Liver (tissue), 9 donors: ENCODE data around the gene TREM2. TPM values are rescaled to one million over a fixed set of nuclear protein-coding genes. Genes with fewer than 3 reads are reported as not detected.

ENCODE experiments used
- DNase-seq: peaks from one replicate; pipeline ENCODE4 v3.0.0-alpha.2; 2017; ENCODE audit warnings: low spot score
- H3K27ac ChIP-seq, 2 donors: one replicate each; pipeline ENCODE4 v1.7.0; 2013; ENCODE audit warnings: inconsistent platforms in 2 of 2, low read length in 2 of 2, control low read depth in 1 of 2, low read depth in 1 of 2, mild to moderate bottlenecking in 1 of 2
- H3K27me3 ChIP-seq, 4 donors: one replicate each; pipeline versions ENCODE4 v1.6.1 to v1.7.0; 2013; ENCODE audit warnings: low read length in 3 of 4, inconsistent platforms in 1 of 4, mild to moderate bottlenecking in 1 of 4, moderate library complexity in 1 of 4; ENCODE audit not compliant: control insufficient read depth in 4 of 4, insufficient read depth in 4 of 4
- H3K36me3 ChIP-seq, 4 donors: one replicate each; pipeline versions ENCODE4 v1.6.1 to v1.7.0; 2013; ENCODE audit warnings: low read length in 3 of 4, mild to moderate bottlenecking in 3 of 4, low read depth in 1 of 4, moderate library complexity in 1 of 4; ENCODE audit not compliant: control insufficient read depth in 4 of 4, insufficient read depth in 3 of 4
- H3K4me1 ChIP-seq, 4 donors: one replicate each; pipeline versions ENCODE4 v1.6.1 to v1.7.0; 2013; ENCODE audit warnings: low read length in 3 of 4, mild to moderate bottlenecking in 3 of 4, moderate library complexity in 1 of 4; ENCODE audit not compliant: control insufficient read depth in 4 of 4, insufficient read depth in 4 of 4
- H3K4me3 ChIP-seq, 3 donors: one replicate each; pipeline versions ENCODE4 v1.6.1 to v1.7.0; 2013; ENCODE audit warnings: low read length in 3 of 3, control low read depth in 1 of 3, low read depth in 1 of 3, mild to moderate bottlenecking in 1 of 3
- H3K9ac ChIP-seq, 2 donors: one replicate each; pipeline ENCODE4 v1.7.0; 2013; ENCODE audit warnings: low read length in 2 of 2, mild to moderate bottlenecking in 2 of 2, moderate library complexity in 2 of 2, control low read depth in 1 of 2, low read depth in 1 of 2
- H3K9me3 ChIP-seq, 4 donors: one replicate each; pipeline versions ENCODE4 v1.6.1 to v1.7.0; 2013; ENCODE audit warnings: low read length in 3 of 4; ENCODE audit not compliant: control insufficient read depth in 4 of 4
- FOXA2 ChIP-seq: IDR thresholded peaks from 2 replicates; pipeline ENCODE4 v1.6.1; 2016; ENCODE audit warnings: antibody characterized with exemption
- GABPA ChIP-seq, 2 donors: IDR thresholded peaks in 1 of 2; conservative IDR thresholded peaks in 1 of 2; 2 replicates each; pipeline ENCODE4 v1.6.1; 2016; ENCODE audit warnings: antibody characterized with exemption in 2 of 2, mild to moderate bottlenecking in 1 of 2, moderate library complexity in 1 of 2
- HNF4A ChIP-seq, 2 donors: conservative IDR thresholded peaks; 2 replicates each; pipeline ENCODE4 v1.6.1; 2016; ENCODE audit warnings: antibody characterized with exemption in 2 of 2, mild to moderate bottlenecking in 2 of 2
- HNF4G ChIP-seq: IDR thresholded peaks from 2 replicates; pipeline ENCODE4 v1.6.1; 2016; ENCODE audit warnings: antibody characterized with exemption
- JUND ChIP-seq, 2 donors: IDR thresholded peaks; 2 replicates each; pipeline ENCODE4 v1.6.1; 2016; ENCODE audit warnings: antibody characterized with exemption in 2 of 2
- NR2F2 ChIP-seq: IDR thresholded peaks from 2 replicates; pipeline ENCODE4 v1.6.1; 2016; ENCODE audit warnings: antibody characterized with exemption
- RAD21 ChIP-seq, 2 donors: IDR thresholded peaks; 2 replicates each; pipeline ENCODE4 v1.6.1; 2016; ENCODE audit warnings: antibody characterized with exemption in 2 of 2, mild to moderate bottlenecking in 2 of 2
- TAF1 ChIP-seq: conservative IDR thresholded peaks from 2 replicates; pipeline ENCODE4 v1.6.1; 2016; ENCODE audit warnings: antibody characterized with exemption, mild to moderate bottlenecking
- YY1 ChIP-seq: IDR thresholded peaks from 2 replicates; pipeline ENCODE4 v1.6.1; 2016; ENCODE audit warnings: antibody characterized with exemption, mild to moderate bottlenecking
- WGBS: extraction: QIAGEN DNeasy Blood & Tissue Kit; methylation state at CpG from one replicate; pipeline ENCODE4 v1.1.7; 2013; 5-methylcytosine and 5-hydroxymethylcytosine counted together
- polyA plus RNA-seq, 2 donors: library from polyadenylated mRNA; stranded (reverse) in 1 of 2; unstranded in 1 of 2; fragments of 200-250 nt in 1 of 2; fragments of >200 nt in 1 of 2; fragmentation: Nextera tagmentation in 1 of 2; extraction: Ambion mirVana in 1 of 2; gene quantifications; one replicate each; pipeline versions ENCODE4 v1.2.1 to v1.2.3, GENCODE V29; 2013 to 2015
- total RNA-seq, 2 donors: library from RNA; depleted of rRNA; stranded (reverse); fragments of >200 nt; gene quantifications; one replicate each; pipeline ENCODE4 v1.2.3, GENCODE V29; 2014
- TF ChIP-seq, protein P1 (sequence below): IDR thresholded peaks from 2 replicates; pipeline ENCODE4 v1.6.1; 2016; ENCODE audit warnings: antibody characterized with exemption, mild to moderate bottlenecking
- TF ChIP-seq, protein P2 (sequence below): IDR thresholded peaks from 2 replicates; pipeline ENCODE4 v1.6.1; 2016; ENCODE audit warnings: antibody characterized with exemption
- TF ChIP-seq, protein P3 (sequence below): fragments of 150-350 bp; IDR thresholded peaks from 2 replicates; pipeline ENCODE4 v1.5.1; 2017; ENCODE audit warnings: improper control_type of control experiment, low read depth, low read length; ENCODE audit not compliant: missing input control
- TF ChIP-seq, protein P4 (sequence below): IDR thresholded peaks from 2 replicates; pipeline ENCODE4 v1.6.1; 2016; ENCODE audit warnings: antibody characterized with exemption
- TF ChIP-seq, protein P5 (sequence below): IDR thresholded peaks from 2 replicates; pipeline ENCODE4 v1.6.1; 2016; ENCODE audit warnings: antibody characterized with exemption
- donor health status: healthy.
- donor health status: healthy.
- donor health status: healthy.
- donor health status: healthy.
- donor health status: healthy.

The TREM2 gene
- total and polyA plus RNA-seq, 4 donors = 0.18 to 0.90 TPM; not detected in 2

DNA sequence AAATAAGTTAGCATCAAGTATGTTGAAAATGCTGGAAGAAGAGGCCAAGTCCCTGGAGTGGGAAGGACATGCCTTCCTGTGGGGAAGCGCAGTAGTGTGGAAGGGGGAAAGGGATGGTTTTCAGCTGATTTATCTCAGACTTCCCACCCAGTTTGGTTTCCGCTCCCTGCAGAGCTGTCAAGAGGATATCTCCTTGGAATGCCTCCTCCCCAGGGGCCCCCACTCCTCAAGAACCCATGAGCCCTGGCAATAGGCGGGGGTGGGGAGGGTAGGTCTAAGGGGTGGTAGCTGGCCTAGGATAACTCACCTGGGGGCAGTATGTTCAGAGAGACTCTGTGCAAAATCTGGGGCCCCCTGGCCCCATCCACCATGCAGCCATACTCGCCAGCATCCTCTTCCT, 9.5 kb downstream of the TREM2 start:
- WGBS = 86% methylated on average over 4 of the region's 4 CpGs

DNA sequence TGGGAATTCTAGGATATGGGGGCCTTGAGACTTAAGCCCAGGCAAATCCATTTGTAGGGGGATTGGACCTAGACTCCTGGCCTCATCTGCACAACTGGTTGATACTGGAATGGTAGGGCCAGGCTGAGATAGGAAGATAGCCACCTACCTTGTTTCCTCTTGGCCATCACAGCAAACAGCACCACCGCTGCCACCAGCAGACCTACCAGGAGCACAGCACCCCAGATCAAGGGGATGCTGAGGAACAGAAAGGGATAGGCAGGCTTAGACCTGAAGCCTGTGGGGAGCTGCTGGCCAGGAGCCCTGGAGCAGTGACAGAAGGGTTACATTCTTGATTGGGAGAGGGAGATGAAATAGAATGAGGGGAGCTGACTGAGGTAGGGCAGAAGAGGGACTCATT, 12.2 kb downstream of the TREM2 start:
- no peaks in the 10 kb centered on the region for H3K27me3 ChIP-seq
- H3K4me3 ChIP-seq = no peak overlapping the region
- DNase-seq = no peak
- H3K4me1 ChIP-seq = no peaks in the 10 kb centered on the region
- TF ChIP-seq RAD21 (IDR thresholded peaks at IDR 0.05) = no peak
- TF ChIP-seq, protein P1, sequence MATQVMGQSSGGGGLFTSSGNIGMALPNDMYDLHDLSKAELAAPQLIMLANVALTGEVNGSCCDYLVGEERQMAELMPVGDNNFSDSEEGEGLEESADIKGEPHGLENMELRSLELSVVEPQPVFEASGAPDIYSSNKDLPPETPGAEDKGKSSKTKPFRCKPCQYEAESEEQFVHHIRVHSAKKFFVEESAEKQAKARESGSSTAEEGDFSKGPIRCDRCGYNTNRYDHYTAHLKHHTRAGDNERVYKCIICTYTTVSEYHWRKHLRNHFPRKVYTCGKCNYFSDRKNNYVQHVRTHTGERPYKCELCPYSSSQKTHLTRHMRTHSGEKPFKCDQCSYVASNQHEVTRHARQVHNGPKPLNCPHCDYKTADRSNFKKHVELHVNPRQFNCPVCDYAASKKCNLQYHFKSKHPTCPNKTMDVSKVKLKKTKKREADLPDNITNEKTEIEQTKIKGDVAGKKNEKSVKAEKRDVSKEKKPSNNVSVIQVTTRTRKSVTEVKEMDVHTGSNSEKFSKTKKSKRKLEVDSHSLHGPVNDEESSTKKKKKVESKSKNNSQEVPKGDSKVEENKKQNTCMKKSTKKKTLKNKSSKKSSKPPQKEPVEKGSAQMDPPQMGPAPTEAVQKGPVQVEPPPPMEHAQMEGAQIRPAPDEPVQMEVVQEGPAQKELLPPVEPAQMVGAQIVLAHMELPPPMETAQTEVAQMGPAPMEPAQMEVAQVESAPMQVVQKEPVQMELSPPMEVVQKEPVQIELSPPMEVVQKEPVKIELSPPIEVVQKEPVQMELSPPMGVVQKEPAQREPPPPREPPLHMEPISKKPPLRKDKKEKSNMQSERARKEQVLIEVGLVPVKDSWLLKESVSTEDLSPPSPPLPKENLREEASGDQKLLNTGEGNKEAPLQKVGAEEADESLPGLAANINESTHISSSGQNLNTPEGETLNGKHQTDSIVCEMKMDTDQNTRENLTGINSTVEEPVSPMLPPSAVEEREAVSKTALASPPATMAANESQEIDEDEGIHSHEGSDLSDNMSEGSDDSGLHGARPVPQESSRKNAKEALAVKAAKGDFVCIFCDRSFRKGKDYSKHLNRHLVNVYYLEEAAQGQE = no peak
- TF ChIP-seq TAF1 = no peak
- TF ChIP-seq, protein P2, sequence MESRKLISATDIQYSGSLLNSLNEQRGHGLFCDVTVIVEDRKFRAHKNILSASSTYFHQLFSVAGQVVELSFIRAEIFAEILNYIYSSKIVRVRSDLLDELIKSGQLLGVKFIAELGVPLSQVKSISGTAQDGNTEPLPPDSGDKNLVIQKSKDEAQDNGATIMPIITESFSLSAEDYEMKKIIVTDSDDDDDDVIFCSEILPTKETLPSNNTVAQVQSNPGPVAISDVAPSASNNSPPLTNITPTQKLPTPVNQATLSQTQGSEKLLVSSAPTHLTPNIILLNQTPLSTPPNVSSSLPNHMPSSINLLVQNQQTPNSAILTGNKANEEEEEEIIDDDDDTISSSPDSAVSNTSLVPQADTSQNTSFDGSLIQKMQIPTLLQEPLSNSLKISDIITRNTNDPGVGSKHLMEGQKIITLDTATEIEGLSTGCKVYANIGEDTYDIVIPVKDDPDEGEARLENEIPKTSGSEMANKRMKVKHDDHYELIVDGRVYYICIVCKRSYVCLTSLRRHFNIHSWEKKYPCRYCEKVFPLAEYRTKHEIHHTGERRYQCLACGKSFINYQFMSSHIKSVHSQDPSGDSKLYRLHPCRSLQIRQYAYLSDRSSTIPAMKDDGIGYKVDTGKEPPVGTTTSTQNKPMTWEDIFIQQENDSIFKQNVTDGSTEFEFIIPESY = no peak
- no peak for TF ChIP-seq GABPA (IDR thresholded peaks at IDR 0.05 in 1 of 2, conservative IDR thresholded peaks at IDR 0.05 in 1 of 2)
- no peak for TF ChIP-seq HNF4A (conservative IDR thresholded peaks at IDR 0.05)
- no peak for TF ChIP-seq YY1
- TF ChIP-seq JUND (IDR thresholded peaks at IDR 0.05) = no peak
- TF ChIP-seq NR2F2 = no peak
- TF ChIP-seq FOXA2 = no peak
- TF ChIP-seq, protein P3, sequence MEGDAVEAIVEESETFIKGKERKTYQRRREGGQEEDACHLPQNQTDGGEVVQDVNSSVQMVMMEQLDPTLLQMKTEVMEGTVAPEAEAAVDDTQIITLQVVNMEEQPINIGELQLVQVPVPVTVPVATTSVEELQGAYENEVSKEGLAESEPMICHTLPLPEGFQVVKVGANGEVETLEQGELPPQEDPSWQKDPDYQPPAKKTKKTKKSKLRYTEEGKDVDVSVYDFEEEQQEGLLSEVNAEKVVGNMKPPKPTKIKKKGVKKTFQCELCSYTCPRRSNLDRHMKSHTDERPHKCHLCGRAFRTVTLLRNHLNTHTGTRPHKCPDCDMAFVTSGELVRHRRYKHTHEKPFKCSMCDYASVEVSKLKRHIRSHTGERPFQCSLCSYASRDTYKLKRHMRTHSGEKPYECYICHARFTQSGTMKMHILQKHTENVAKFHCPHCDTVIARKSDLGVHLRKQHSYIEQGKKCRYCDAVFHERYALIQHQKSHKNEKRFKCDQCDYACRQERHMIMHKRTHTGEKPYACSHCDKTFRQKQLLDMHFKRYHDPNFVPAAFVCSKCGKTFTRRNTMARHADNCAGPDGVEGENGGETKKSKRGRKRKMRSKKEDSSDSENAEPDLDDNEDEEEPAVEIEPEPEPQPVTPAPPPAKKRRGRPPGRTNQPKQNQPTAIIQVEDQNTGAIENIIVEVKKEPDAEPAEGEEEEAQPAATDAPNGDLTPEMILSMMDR = no peak
- no peak for TF ChIP-seq HNF4G
- H3K36me3 ChIP-seq = peaks cover 0 to 2% (median 0%) of the 10 kb centered on the region in 4 donors
- no peak overlapping the region for H3K27ac ChIP-seq
- H3K9ac ChIP-seq = no peak overlapping the region
- H3K9me3 ChIP-seq = no peaks in the 10 kb centered on the region
- WGBS = 94% methylated on average over 1 of the region's 1 CpG

More for the DNA sequence above, 9.5 kb downstream of the TREM2 start:
- Histone ChIP-seq H3K27ac (no peak overlapping the region), H3K4me1 (no peaks in the 10 kb centered on the region), H3K9me3 (no peaks in the 10 kb centered on the region), H3K36me3 (peaks cover 0 to 2% (median 0%) of the 10 kb centered on the region in 4 donors), H3K9ac (no peak overlapping the region), H3K27me3 (no peaks in the 10 kb centered on the region), H3K4me3 (no peak overlapping the region)
- DNase-seq = no peak
- TF ChIP-seq, protein P4, sequence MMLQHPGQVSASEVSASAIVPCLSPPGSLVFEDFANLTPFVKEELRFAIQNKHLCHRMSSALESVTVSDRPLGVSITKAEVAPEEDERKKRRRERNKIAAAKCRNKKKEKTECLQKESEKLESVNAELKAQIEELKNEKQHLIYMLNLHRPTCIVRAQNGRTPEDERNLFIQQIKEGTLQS = no peak
- TF ChIP-seq RAD21 (IDR thresholded peaks at IDR 0.05) = no peak
- TF ChIP-seq, protein P5, sequence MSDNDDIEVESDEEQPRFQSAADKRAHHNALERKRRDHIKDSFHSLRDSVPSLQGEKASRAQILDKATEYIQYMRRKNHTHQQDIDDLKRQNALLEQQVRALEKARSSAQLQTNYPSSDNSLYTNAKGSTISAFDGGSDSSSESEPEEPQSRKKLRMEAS = no peak
- TF ChIP-seq, protein P1 = no peak
- no peak for TF ChIP-seq NR2F2
